Suppressor macrophage treated with lipopolysaccharide for 1 hour (primary cell): ENCODE results near the gene KIF1C.
"Not testable (repeated sequence)": the region's sequence is repeated elsewhere in the genome, so short reads cannot be mapped to it uniquely, and the experiment has no call there.

Experiments used
- DNase-seq, 3 donors: peaks; one replicate each; pipeline ENCODE4 v3.0.0-alpha.2; 2020 to 2022

KIF1C gene

GRCh38 chr17:5002121-5002788, 4.5 kb downstream of the KIF1C start:
- DNase-seq, result no peak

DNA sequence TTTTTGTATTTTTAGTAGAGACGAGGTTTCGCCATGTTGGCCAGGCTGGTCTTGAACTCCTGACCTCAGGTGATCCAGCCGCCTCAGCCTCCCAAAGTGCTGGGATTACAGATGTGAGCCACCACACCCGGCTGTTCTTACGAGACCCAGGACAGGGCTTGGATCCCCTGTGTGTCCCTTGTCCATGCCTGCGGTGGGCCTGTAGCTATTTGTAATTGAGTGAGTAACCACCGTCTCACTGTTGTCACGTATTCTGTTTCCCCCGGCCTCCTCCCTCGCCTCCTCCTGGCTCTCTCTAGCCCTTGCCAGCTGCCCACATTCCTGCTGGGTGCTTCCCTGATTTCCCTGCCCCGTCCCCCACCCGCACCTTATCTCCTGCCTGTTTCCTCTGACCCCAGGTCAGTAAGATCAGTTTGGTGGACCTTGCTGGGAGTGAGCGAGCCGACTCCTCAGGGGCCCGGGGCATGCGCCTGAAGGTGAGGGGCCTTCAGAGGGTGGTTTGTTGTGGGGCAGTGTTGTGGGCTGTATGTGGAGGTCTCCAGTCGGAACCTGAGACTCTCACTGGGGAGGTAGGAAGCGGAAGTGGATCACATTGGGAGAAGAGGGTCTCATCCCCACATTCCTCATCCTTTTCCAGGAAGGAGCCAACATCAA, 5.6 kb downstream of the KIF1C start:
- no peak for DNase-seq

DNA sequence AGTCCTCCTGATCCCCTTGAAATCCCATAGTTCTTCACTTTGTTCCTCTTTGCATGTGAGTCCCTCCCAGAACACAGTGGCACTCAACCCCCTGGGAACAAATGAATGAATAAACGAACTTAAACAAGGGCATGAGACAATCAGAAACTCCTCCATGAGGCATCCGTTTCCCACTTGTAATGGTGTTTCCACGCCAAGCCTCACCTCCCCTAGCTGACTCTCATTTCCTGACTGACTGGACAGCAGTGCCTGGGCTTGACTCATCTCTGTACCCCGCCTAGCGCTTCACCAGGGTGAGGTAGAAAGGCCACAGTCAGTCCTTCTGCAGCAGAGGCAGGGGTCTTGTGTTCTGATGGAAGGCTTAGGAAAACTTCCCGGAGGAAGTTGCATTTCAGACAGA, 14.2 kb downstream of the KIF1C start:
- DNase-seq, result peak; percentile 42 to 87 (median 45)

DNA sequence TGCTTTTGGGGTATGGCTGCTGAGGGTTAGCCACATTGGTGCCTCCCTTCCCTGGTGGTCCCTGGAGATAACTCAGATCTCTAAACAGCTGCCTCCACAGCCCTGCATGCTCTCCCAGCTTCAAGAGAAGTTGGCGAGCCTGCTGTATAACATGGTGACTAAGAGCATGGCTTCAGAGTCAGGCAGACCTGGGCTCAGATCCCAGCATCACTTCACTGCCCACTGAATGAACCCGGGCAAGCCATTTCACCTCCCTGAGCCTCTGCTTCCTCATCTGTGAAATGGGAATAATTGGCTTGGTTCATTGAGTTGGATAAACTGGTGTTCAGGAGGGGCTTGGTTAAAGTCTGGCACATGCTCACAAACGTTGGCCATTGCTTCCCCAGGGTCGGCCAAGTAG, 16.6 kb downstream of the KIF1C start:
- no peak for DNase-seq

GRCh38 chr17:5019475-5019956, 21.8 kb downstream of the KIF1C start:
- peak; percentile 32 to 51 (median 46) for DNase-seq

GRCh38 chr17:5020502-5021023, 22.8 kb downstream of the KIF1C start:
- DNase-seq, result no peak

DNA sequence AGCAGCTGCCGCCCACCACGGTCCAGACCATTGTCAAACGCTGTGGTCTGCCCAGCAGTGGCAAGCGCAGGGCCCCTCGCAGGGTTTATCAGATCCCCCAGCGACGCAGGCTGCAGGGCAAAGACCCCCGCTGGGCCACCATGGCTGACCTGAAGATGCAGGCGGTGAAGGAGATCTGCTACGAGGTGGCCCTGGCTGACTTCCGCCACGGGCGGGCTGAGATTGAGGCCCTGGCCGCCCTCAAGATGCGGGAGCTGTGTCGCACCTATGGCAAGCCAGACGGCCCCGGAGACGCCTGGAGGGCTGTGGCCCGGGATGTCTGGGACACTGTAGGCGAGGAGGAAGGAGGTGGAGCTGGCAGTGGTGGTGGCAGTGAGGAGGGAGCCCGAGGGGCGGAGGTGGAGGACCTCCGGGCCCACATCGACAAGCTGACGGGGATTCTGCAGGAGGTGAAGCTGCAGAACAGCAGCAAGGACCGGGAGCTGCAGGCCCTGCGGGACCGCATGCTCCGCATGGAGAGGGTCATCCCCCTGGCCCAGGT, 24.5 kb downstream of the KIF1C start:
- no peak for DNase-seq

- DNase-seq, result no peak
Measured at GRCh38 chr17:5023588-5024147, 25.9 kb downstream of the KIF1C start.

GRCh38 chr17:5024604-5025003, 26.9 kb downstream of the KIF1C start:
- DNase-seq, result no peak

DNA sequence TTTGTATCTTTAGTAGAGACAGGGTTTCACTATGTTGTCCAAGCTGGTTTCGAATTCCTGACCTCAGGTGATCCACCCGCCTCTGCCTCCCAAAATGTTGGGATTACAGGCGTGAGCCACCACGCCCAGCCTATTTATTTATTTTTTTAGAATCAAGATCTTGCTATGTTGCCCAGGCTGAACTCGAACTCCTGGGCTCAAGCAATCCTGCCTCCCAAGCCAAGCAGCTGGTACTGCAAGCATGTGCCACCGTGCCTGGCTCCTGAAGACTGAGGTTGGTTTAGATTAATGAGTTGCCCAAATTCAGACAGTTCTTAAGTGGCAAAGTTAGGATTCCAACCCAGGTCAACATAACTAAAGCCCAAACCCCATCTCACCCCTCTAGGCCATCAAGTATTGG, 29.5 kb downstream of the KIF1C start:
- no peak for DNase-seq

DNA sequence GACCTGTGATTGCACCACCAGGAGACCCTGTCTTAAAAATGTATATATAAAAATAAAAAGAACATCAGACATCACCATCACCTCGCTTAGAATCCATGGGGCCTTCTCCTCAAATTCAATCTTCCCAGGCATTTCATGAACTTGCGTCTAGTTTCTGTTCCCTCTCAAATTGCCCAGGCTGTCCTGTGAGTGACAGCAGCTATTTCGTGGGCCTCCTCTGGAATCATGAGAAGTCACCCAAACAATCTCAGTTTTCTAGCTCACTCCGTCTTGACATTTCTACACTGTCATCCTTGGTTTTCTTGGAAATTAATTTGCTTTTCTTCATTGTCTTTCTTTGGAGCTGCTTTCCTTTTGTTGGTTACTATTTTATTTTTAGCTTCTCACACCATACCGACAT, 30.2 kb downstream of the KIF1C start:
- DNase-seq, result peak in 1 of 3 donors; percentile 35

- not testable (repeated sequence) for DNase-seq
Measured at GRCh38 chr17:5030168-5030567, 32.4 kb downstream of the KIF1C start.

GRCh38 chr17:5031365-5032082, 33.8 kb downstream of the KIF1C start:
- DNase-seq, result peak; percentile 98

GRCh38 chr17:5032865-5033264, 35.1 kb downstream of the KIF1C start:
- DNase-seq, result no peak

GRCh38 chr17:5033352-5034015, 35.7 kb downstream of the KIF1C start:
- no peak for DNase-seq

GRCh38 chr17:5034063-5034462, 36.3 kb downstream of the KIF1C start:
- DNase-seq, result no peak

GRCh38 chr17:5034651-5035050, 36.9 kb downstream of the KIF1C start:
- DNase-seq, result no peak

DNA sequence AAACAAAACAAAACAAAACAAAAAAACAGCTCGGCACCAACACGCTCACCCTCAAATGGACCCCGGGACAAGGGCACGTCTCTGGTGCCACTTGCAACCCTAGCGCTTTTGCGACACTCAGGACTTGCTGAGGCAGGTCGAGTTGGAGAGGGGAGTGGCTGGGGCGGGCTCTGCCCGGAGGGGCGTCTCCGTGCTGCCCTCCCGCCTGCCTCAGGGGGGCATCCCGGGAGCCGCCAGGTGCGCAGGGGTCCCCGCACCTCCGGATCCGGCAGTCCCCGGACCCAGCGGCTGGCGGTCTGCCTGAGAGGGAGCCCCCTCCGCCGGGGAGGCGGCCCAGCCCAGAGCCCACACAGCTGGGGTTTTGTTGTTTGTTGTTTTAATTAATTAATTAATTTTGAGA, 37.6 kb downstream of the KIF1C start, which contains the start of gene SLC52A1:
Gene SLC52A1, minus strand, starts transcription at position 112 of the 400 bp plus-strand sequence. CDS start 820 bp downstream, outside the sequence.
- no peak for DNase-seq

DNA sequence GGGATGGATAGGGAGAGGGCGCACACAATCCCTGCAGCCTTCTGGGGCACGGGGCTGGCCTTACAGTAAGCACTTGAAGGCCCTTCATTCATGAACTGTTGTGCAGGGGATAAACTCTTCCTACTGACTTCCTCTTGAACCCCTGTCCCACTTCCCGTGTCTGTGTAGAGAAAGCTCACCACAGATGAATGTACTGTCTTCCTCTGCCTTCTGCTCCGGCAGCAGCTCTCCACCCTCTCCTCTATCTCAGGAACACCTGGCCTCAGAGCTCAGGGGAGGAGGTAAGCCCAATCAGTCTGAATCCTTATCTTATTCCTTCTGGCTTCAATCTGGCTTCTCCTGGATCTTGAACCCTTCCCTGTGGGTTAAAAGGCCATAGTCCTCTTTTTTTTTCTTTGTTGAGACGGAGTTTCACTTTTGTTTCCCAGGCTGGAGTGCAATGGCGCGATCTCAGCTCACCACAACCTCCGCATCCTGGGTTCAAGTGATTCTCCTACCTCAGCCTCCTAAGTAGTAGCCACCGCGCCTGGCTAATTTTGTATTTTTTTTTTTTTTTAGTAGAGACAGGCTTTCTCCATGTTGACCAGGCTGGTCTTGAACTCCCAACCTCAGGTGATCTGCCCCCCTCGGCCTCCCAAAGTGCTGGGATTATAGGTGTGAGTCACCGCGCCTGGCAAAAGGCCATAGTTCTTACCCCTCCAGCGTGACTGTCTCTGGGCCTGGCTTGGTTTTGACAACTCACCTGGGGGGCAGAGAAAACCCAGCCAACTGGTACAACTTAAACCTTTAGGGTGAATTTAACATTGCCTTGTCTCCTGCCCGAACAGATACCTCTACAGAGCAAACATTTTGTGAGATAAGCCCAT, 44.6 kb downstream of the KIF1C start:
- DNase-seq, result no peak

GRCh38 chr17:5043524-5043923, 45.8 kb downstream of the KIF1C start:
- DNase-seq, result no peak

- no peak for DNase-seq
Measured at GRCh38 chr17:5044630-5045029, 46.9 kb downstream of the KIF1C start.
